Measurements from ENCODE around the gene GRAMD1B.

The GRAMD1B gene

DNA sequence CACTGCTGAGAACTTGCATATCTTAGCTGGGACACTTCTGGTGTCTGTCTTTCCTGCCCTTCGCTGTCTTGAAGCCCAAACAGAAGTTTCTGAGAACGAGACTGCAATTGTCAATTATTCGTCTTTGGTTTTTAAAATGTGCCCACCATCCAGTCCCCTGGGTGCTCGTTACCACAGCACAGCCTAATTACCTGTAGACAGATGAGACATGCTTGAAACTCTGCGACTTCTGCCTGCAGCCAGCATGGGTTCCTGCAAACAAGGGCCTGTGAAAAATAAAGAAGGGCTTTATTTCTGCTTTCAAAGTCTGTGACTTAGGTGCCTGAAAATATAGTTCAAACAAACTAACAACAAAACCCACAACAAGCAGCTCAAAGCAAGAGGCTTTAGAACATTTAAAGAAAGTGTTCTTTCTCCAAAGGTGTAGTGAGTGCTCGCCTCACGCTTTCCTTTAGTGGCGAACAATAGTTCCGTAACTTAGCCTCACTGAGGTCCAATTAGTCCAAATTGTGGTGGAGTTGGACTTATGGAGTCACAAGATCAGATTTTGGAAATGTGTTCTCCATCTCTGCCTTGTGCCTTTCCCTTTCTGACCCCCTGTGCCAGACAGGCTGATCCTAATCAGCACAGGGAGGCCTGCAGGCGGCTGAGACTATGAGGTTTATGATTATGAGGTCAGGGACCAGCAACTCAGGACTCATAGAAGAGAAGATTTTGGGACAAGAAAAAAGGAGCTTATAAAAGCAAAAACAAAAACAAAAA lies 20.4 kb upstream of the GRAMD1B start:
- DNase-seq, result no peak

GRCh38 chr11:123410218-123410549 lies 19.9 kb upstream of the GRAMD1B start:
- no peak for DNase-seq

DNA sequence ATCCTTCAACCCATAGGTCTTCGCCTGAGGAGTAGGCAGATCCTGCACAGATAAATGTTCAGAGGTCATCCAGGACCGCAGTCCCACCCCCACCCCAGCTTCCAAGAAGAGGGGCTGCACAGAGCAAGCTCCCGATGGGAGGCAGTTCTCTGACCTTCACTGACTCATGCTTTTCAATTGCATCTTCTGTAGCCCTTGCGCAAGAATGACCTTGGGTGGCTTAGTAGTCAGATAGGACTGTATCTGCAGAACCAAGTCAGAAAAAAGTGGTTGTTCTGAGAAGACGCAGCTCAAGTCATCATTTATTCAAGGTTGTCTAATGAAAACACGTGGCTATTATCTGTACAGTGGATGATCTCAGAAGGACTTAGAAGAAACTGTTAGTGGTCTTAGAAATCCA lies 16.4 kb upstream of the GRAMD1B start:
- DNase-seq, result no peak

DNA sequence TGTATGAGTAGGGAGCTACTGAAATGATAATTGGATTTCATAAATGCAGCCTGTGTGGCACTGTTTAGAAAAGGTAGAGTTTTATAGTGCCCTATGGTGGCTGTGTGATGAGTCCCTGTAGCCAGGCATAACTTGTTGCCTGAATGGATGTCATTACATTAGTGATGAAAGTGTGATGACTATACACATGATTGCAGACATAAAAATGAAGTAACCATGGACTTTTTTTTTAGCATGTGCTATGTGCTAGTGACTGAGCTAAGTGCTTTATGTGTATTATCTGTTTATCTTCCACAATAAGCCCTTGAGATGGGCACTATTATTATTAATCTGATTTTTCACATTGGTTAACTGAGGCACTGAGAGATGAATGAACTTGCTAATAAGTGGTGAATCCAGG lies 13.5 kb upstream of the GRAMD1B start:
- no peak for DNase-seq

DNA sequence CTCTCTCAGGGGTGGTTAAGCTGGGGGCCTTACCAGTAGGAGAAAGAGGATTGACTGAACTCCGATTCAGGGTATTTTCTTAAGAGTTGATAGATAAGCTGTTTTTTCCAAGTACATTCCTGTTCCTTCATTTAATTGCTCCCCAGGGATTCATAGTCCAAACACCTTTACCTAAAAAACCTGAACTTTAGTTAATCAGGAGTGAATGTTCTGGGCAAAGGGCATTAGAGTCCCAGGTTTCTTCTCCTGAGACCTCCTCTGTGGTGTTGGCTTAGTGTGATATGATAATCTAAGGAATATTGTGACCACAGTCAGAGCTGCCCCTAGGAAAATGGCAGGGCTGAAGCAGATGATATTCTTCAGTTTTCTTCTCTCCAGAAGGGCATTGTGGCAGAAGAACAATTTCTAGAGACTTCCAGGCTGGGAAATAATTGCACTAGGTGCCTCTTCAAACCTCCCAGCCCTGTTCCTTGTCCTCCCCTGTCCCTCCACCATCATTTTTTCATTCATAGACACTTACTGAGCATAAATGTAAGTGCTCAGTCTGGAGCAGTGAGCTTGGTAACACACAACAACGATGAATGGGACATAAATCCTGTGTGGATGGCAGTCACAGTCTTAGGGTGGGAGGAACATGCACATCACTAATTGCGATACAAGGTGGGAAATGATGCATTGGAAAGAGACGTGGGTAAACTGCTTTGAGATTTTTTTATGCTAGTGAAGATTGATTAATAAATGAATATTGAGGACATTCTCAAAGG lies 11.5 kb upstream of the GRAMD1B start:
- DNase-seq, result no peak

GRCh38 chr11:123419731-123420452 lies 10.2 kb upstream of the GRAMD1B start:
- DNase-seq, result no peak

DNA sequence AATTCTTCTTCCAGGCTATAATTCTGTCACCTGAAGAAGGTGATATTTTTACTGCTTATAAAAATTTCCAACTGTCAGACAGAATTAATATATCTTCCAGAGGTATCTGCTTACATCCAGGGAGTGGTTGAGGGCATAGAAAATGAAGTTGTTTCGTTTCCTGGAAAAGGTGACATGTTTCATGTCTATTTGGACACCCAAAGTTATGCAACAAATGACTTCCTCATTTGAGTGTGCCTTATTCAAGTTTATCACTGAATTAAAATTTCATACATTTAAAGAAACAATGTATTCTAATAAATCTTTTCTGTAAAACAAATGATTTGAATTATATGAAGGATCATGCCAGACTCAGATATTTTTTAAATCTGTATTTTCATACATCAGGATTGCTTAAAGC lies 8.5 kb upstream of the GRAMD1B start:
- no peak for DNase-seq

DNA sequence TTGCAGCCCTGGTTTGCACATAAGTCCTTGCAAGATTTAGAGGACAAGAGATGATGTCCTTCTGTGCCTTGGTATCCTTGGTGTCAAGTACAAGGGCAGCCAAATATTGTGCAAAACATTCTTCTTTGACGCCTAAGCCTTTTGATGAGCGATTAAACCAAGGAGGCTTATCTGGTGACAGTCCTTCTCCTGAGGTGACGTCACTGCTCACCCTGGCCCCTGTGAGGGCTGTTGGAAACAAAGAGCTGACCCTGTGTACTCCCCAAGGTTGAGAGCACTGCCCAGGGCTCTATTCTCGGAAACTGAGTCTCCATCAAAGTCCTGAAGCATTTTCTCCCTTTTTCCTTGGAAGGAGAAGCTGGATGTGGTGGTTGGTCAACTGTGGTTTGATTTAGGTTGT lies 4.7 kb upstream of the GRAMD1B start:
- DNase-seq, result no peak

DNA sequence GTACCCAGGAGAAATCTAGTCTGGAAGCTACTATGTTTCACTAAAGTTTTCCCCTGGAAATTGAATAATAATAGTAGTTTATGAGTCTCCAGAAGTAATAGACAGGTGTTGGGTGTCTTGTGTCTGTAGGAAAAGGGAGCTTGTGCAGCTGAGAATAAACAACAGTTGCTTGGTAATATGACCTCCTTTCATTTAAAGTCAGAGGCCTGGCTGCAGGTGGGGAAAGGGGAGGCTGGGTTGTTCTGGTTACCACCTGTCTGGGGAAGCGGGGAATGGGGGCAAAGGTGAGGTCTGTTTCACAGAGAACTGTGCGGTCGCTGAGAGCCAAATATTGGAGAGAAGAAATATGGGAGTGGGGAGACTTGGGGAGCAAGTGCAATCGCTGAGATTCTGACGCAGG lies 3.3 kb upstream of the GRAMD1B start:
- no peak for DNase-seq

DNA sequence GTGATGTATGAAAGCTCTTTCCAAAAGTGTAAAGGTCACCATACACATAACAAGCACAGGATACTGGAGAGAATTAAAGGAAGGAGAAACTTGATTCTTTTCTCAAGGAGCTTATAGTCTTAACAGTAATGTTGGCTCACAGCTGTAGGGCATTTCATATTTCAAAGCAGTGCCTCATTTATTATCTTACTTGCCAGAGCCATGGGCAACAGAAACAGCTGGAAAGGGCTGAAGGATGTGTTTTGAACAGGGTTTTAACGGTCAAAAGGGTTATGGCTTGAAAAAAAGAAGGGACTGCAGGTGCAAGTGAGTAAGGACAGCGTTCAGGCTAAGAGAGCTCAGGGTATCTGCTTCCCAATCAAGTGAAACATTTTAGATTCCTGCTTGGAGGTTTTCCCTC lies 2.7 kb upstream of the GRAMD1B start:
- no peak for DNase-seq

GRCh38 chr11:123428116-123428715 lies 1.9 kb upstream of the GRAMD1B start:
- DNase-seq, result no peak

- DNase-seq, result no peak
These were observed 733 bp upstream of the GRAMD1B start for GRCh38 chr11:123429336-123429735.

GRCh38 chr11:123430721-123431497 lies 840 bp downstream of the GRAMD1B start:
- no peak for DNase-seq

GRCh38 chr11:123431619-123432018 lies 1.6 kb downstream of the GRAMD1B start:
- no peak for DNase-seq

GRCh38 chr11:123434262-123434661 lies 4.2 kb downstream of the GRAMD1B start:
- DNase-seq, result no peak

GRCh38 chr11:123434911-123435310 lies 4.8 kb downstream of the GRAMD1B start:
- DNase-seq, result no peak

GRCh38 chr11:123437236-123437979 lies 7.3 kb downstream of the GRAMD1B start:
- no peak for DNase-seq

GRCh38 chr11:123438131-123438627 lies 8.1 kb downstream of the GRAMD1B start:
- DNase-seq, result no peak

DNA sequence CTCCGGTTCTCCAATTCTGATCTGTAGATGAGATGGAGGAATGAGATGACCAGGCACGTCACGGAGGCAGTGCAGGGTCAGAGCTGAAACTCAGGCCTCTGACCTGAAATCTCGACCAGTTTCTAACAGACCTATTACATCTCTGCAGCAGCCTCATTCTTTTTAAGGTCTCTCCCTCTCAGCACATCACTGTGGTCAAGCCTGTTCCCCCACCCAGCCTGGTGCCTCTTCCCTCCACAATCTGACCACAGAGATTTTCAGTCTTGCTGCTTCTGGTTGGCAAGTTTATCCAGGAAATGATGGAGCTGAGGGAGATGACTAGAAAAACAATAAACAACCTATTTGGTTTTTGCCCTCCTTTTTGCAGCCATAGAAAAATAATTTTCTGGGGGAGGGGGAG lies 9.5 kb downstream of the GRAMD1B start:
- DNase-seq, result no peak

- DNase-seq, result no peak
These were observed 11.1 kb downstream of the GRAMD1B start for GRCh38 chr11:123441161-123441560.

DNA sequence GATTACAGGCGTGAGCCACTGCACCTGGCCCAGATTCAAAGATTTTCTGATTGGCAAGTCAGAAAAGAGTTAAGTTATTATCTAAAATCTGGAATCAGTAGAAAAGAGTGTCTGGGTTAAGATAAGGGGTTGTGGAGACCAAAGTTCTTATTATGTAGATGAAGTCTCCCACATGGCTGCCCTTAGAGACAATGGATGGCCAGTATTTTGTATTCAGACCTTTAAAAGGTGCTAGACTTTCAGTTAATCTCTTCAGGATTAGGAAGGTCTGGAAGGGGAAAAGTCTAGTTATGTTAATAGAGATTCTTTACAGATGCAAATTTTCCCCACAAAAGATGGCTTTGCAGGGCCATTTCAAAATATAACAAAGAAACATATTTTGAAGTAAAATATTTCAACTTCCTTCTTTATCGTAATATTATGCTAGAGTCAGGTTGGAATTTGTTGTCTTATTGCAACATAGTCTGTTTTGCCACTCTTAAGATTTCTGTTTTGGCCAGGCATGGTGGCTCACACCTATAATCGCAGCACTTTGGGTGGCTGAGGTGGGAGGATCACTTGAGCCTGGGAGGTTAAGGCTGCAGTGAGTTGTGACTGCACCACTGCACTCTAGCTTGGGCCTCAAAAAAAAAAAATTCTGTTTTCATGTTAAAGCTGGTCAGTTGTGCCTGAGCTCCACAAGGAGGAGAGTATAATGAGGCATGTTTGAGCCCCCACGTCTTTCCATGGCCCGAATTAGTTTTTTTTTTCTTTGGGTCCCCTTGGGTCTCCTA lies 14.0 kb downstream of the GRAMD1B start:
- no peak for DNase-seq
